SK-N-SH (cell line): ENCODE results near the gene FAM78A. TPM values are rescaled to one million over a fixed set of nuclear protein-coding genes. Genes with fewer than 3 reads are reported as not detected.

Experiments used
- CTCF ChIA-PET: fragments of 300-600, 350-600 bp; formaldehyde crosslinking; extraction: SDS; loops from one replicate; lab custom pipeline; 2021; lab: Yijun Ruan, JAX
- POLR2A ChIA-PET: fragments of 350-600 bp; sonication (Branson Sonifier 250); formaldehyde crosslinking; extraction: SDS; loops from one replicate; lab custom pipeline; 2020; ENCODE audit warnings: antibody characterized with exemption, inconsistent platforms; lab: Yijun Ruan, JAX
- DNase-seq: peaks from one replicate; pipeline ENCODE4 v3.0.0; 2012
- H2AFZ ChIP-seq: fragments of 200-600 bp; sonication (generic); 2 replicates; pipeline ENCODE4 v1.8.1; 2016; ENCODE audit warnings: antibody characterized with exemption, mild to moderate bottlenecking, low read depth
- H3F3A ChIP-seq: fragments of 200-600 bp; sonication (generic); replicated peaks from 2 replicates; pipeline ENCODE3; 2016; ENCODE audit warnings: antibody characterized with exemption, mild to moderate bottlenecking; ENCODE audit not compliant: insufficient read depth
- H3K27ac ChIP-seq, 2 experiments: fragments of 200-500 bp in 1 of 2; fragments of 200-600 bp in 1 of 2; sonication (Bioruptor generic) in 1 of 2; sonication (generic), shearing (Covaris generic) in 1 of 2; 2 replicates each; pipeline versions ENCODE4 v1.5.1 to v1.6.1; 2014 to 2016; ENCODE audit warnings: low read depth in 2 of 2, inconsistent platforms in 1 of 2, low read length in 1 of 2, mild to moderate bottlenecking in 1 of 2, mixed read lengths in 1 of 2
- H3K27me3 ChIP-seq: fragments of 200-600 bp; sonication (generic), shearing (Covaris generic); 2 replicates; pipeline ENCODE4 v1.6.1; 2016; ENCODE audit warnings: mixed run types; ENCODE audit not compliant: insufficient read depth
- H3K36me3 ChIP-seq, 2 experiments: fragments of 200-500 bp in 1 of 2; fragments of 200-600 bp in 1 of 2; sonication (Bioruptor generic) in 1 of 2; sonication (generic) in 1 of 2; replicated peaks in 1 of 2; 2 replicates each; pipeline versions ENCODE3 to v1.5.1; 2014 to 2016; ENCODE audit warnings: low read length in 1 of 2, mild to moderate bottlenecking in 1 of 2; ENCODE audit not compliant: insufficient read depth in 2 of 2, control insufficient read depth in 1 of 2
- H3K4me1 ChIP-seq, 2 experiments: fragments of 200-500 bp in 1 of 2; fragments of 200-600 bp in 1 of 2; sonication (Bioruptor generic) in 1 of 2; sonication (generic), shearing (Covaris generic) in 1 of 2; 2 replicates each; pipeline versions ENCODE4 v1.5.1 to v1.6.1; 2014 to 2016; ENCODE audit warnings: low read depth in 1 of 2, low read length in 1 of 2, mixed run types in 1 of 2; ENCODE audit not compliant: insufficient read depth in 2 of 2, control insufficient read depth in 1 of 2
- H3K4me2 ChIP-seq: fragments of 200-600 bp; sonication (generic), shearing (Covaris generic); 2 replicates; pipeline ENCODE4 v1.6.1; 2017; ENCODE audit warnings: mixed run types
- H3K4me3 ChIP-seq, 2 experiments: fragments of 200-500 bp in 1 of 2; fragments of 200-600 bp in 1 of 2; sonication (Bioruptor generic) in 1 of 2; sonication (generic), shearing (Covaris generic) in 1 of 2; 2 replicates each; pipeline versions ENCODE4 v1.5.1 to v1.8.1; 2014 to 2016; ENCODE audit warnings: low read depth in 2 of 2, inconsistent platforms in 1 of 2, low read length in 1 of 2, mild to moderate bottlenecking in 1 of 2, mixed read lengths in 1 of 2, moderate library complexity in 1 of 2
- H3K79me2 ChIP-seq: fragments of 200-600 bp; sonication (generic); 2 replicates; pipeline ENCODE4 v1.8.1; 2017; ENCODE audit warnings: mild to moderate bottlenecking; ENCODE audit not compliant: insufficient read depth
- H3K9ac ChIP-seq: fragments of 200-600 bp; sonication (generic); 2 replicates; pipeline ENCODE4 v1.6.1; 2017; ENCODE audit warnings: mixed run types
- H3K9me2 ChIP-seq: fragments of 200-600 bp; sonication (generic); 2 replicates; pipeline ENCODE4 v1.6.1; 2017; ENCODE audit warnings: mixed run types
- H3K9me3 ChIP-seq: fragments of 200-600 bp; sonication (generic); 2 replicates; pipeline ENCODE4 v1.6.1; 2017; ENCODE audit warnings: mixed run types, mild to moderate bottlenecking, moderate library complexity
- H4K20me1 ChIP-seq: fragments of 200-600 bp; sonication (generic); 2 replicates; pipeline ENCODE4 v1.6.1; 2017; ENCODE audit warnings: mild to moderate bottlenecking, mixed run types; ENCODE audit not compliant: insufficient read depth
- ELF1 ChIP-seq: IDR thresholded peaks from 2 replicates; pipeline ENCODE4 v1.4.0; 2012
- EZH2phosphoT487 ChIP-seq: fragments of 200-600 bp; sonication (generic); IDR thresholded peaks from 2 replicates; pipeline ENCODE4 v1.6.1; 2017; ENCODE audit warnings: low read depth, mixed run types, mild to moderate bottlenecking, antibody characterized with exemption, moderate library complexity, borderline replicate concordance
- FOXM1 ChIP-seq: IDR thresholded peaks from 2 replicates; pipeline ENCODE4 v1.4.0; 2012; ENCODE audit warnings: low read depth, mild to moderate bottlenecking
- MEF2A ChIP-seq: IDR thresholded peaks from 2 replicates; pipeline ENCODE4 v1.4.0; 2012; ENCODE audit warnings: low read depth, borderline replicate concordance
- MXI1 ChIP-seq: IDR thresholded peaks from 2 replicates; pipeline ENCODE4 v1.6.1; 2012; ENCODE audit warnings: mild to moderate bottlenecking, low read depth, low read length, improper control_type of control experiment
- NRF1 ChIP-seq: IDR thresholded peaks from 2 replicates; pipeline ENCODE4 v1.6.1; 2012; ENCODE audit warnings: low read depth, mild to moderate bottlenecking, low read length
- POLR2AphosphoS5 ChIP-seq: IDR thresholded peaks from 2 replicates; pipeline ENCODE4 v1.6.1; 2012; ENCODE audit warnings: low read depth, low read length
- RFX5 ChIP-seq: IDR thresholded peaks from 2 replicates; pipeline ENCODE4 v1.6.1; 2012; ENCODE audit warnings: mild to moderate bottlenecking, improper control_type of control experiment, low read length
- SIN3A ChIP-seq: IDR thresholded peaks from 2 replicates; pipeline ENCODE4 v1.6.1; 2012; ENCODE audit warnings: low read depth, mild to moderate bottlenecking, low read length, moderate library complexity, borderline replicate concordance
- SMC3 ChIP-seq: IDR thresholded peaks from 2 replicates; pipeline ENCODE4 v1.6.1; 2012; ENCODE audit warnings: low read depth, low read length, improper control_type of control experiment
- TAF1 ChIP-seq: IDR thresholded peaks from 2 replicates; pipeline ENCODE4 v1.6.1; 2012; ENCODE audit warnings: low read depth, mild to moderate bottlenecking, low read length, moderate library complexity, borderline replicate concordance
- TCF12 ChIP-seq: IDR thresholded peaks from 2 replicates; pipeline ENCODE4 v1.4.0; 2012
- YY1 ChIP-seq: IDR thresholded peaks from 2 replicates; pipeline ENCODE4 v1.4.0; 2012; ENCODE audit warnings: low read depth, mild to moderate bottlenecking
- WGBS: methylation state at CpG from one replicate; pipeline ENCODE4 v1.1.6; 2017; ENCODE audit warnings: low lambda C conversion rate; 5-methylcytosine and 5-hydroxymethylcytosine counted together
- polyA plus RNA-seq, 3 experiments: library from polyadenylated mRNA; depleted of rRNA; stranded (reverse); fragments of >200 nt; gene quantifications; 2 replicates each; pipeline ENCODE4 v1.2.3, GENCODE V29; 2012
- TF ChIP-seq, protein P1 (sequence below): IDR thresholded peaks from 2 replicates; pipeline ENCODE4 v1.6.1; 2012; ENCODE audit warnings: mild to moderate bottlenecking, low read depth, low read length, moderate library complexity
- TF ChIP-seq, protein P2 (sequence below): IDR thresholded peaks from 2 replicates; pipeline ENCODE4 v1.4.0; 2012; ENCODE audit warnings: low read depth, borderline replicate concordance
- TF ChIP-seq, protein P3 (sequence below): IDR thresholded peaks from 2 replicates; pipeline ENCODE4; 2012
- TF ChIP-seq, protein P4 (sequence below): fragments of 200-600 bp; sonication (generic); IDR thresholded peaks from 2 replicates; pipeline ENCODE4 v1.6.1; 2017; ENCODE audit warnings: antibody characterized with exemption, mild to moderate bottlenecking, moderate library complexity
- TF ChIP-seq, protein P5 (sequence below): fragments of 150-350 bp; IDR thresholded peaks from 2 replicates; pipeline ENCODE4 v1.6.1; 2017; ENCODE audit warnings: antibody characterized with exemption, low read length, low read depth, borderline replicate concordance
- TF ChIP-seq, protein P6 (sequence below): IDR thresholded peaks from 2 replicates; pipeline ENCODE4 v1.4.0; 2012; ENCODE audit warnings: low read depth, borderline replicate concordance

The FAM78A gene
- polyA plus RNA-seq, 1 of the 3 experiments (the other 2 are of a cell fraction): 1.0 TPM

DNA sequence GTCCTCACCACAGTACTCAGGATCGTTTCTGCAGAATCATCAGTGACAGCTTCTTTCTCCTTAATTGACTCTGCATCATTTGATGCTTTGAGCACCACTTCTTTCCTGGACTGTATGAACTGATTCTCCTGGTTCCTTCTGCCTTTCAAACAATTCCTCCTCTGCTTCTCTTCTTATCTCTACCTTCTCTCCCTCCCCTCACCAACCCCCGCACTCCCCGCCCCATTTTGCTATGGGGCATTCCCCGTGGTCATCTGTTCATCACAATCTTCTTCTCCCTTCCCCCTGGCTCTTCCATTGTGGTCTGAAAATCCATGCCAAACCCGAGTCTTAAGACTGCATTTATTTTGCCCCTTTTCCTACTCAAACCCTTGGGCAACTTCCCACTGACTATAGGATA, 57.9 kb downstream of the FAM78A start:
- ChIA-PET POLR2A (no interaction called here), CTCF (interaction anchor here (0.7 to 1.5 kb wide), 2 partner anchors 41 to 522 kb away, joined by 3 read pairs; no protein-coding TSS in a partner anchor)
- H3K4me1 ChIP-seq: no peaks in the 10 kb centered on the region
- WGBS: 94% methylated on average over 5 of the region's 5 CpGs
- no peaks in the 10 kb centered on the region for H3K27me3 ChIP-seq
- H3K79me2 ChIP-seq: no peaks in the 10 kb centered on the region
- no peak for DNase-seq
- H3K4me2 ChIP-seq: no peak overlapping the region
- H3F3A ChIP-seq: peaks cover 4% of the 10 kb centered on the region
- no peak overlapping the region for H3K9ac ChIP-seq
- peaks cover 17 to 34% of the 10 kb centered on the region in 2 experiments for H3K36me3 ChIP-seq
- no peaks in the 10 kb centered on the region for H4K20me1 ChIP-seq
- H3K9me2 ChIP-seq: no peaks in the 10 kb centered on the region
- TF ChIP-seq TAF1: no peak
- TF ChIP-seq FOXM1: no peak
- TF ChIP-seq, protein P1, sequence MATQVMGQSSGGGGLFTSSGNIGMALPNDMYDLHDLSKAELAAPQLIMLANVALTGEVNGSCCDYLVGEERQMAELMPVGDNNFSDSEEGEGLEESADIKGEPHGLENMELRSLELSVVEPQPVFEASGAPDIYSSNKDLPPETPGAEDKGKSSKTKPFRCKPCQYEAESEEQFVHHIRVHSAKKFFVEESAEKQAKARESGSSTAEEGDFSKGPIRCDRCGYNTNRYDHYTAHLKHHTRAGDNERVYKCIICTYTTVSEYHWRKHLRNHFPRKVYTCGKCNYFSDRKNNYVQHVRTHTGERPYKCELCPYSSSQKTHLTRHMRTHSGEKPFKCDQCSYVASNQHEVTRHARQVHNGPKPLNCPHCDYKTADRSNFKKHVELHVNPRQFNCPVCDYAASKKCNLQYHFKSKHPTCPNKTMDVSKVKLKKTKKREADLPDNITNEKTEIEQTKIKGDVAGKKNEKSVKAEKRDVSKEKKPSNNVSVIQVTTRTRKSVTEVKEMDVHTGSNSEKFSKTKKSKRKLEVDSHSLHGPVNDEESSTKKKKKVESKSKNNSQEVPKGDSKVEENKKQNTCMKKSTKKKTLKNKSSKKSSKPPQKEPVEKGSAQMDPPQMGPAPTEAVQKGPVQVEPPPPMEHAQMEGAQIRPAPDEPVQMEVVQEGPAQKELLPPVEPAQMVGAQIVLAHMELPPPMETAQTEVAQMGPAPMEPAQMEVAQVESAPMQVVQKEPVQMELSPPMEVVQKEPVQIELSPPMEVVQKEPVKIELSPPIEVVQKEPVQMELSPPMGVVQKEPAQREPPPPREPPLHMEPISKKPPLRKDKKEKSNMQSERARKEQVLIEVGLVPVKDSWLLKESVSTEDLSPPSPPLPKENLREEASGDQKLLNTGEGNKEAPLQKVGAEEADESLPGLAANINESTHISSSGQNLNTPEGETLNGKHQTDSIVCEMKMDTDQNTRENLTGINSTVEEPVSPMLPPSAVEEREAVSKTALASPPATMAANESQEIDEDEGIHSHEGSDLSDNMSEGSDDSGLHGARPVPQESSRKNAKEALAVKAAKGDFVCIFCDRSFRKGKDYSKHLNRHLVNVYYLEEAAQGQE: no peak
- no peak for TF ChIP-seq MXI1
- TF ChIP-seq, protein P2, sequence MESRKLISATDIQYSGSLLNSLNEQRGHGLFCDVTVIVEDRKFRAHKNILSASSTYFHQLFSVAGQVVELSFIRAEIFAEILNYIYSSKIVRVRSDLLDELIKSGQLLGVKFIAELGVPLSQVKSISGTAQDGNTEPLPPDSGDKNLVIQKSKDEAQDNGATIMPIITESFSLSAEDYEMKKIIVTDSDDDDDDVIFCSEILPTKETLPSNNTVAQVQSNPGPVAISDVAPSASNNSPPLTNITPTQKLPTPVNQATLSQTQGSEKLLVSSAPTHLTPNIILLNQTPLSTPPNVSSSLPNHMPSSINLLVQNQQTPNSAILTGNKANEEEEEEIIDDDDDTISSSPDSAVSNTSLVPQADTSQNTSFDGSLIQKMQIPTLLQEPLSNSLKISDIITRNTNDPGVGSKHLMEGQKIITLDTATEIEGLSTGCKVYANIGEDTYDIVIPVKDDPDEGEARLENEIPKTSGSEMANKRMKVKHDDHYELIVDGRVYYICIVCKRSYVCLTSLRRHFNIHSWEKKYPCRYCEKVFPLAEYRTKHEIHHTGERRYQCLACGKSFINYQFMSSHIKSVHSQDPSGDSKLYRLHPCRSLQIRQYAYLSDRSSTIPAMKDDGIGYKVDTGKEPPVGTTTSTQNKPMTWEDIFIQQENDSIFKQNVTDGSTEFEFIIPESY: no peak
- TF ChIP-seq, protein P3, sequence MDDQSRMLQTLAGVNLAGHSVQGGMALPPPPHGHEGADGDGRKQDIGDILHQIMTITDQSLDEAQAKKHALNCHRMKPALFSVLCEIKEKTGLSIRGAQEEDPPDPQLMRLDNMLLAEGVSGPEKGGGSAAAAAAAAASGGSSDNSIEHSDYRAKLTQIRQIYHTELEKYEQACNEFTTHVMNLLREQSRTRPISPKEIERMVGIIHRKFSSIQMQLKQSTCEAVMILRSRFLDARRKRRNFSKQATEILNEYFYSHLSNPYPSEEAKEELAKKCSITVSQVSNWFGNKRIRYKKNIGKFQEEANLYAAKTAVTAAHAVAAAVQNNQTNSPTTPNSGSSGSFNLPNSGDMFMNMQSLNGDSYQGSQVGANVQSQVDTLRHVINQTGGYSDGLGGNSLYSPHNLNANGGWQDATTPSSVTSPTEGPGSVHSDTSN: no peak
- TF ChIP-seq MEF2A: no peak
- TF ChIP-seq, protein P4, sequence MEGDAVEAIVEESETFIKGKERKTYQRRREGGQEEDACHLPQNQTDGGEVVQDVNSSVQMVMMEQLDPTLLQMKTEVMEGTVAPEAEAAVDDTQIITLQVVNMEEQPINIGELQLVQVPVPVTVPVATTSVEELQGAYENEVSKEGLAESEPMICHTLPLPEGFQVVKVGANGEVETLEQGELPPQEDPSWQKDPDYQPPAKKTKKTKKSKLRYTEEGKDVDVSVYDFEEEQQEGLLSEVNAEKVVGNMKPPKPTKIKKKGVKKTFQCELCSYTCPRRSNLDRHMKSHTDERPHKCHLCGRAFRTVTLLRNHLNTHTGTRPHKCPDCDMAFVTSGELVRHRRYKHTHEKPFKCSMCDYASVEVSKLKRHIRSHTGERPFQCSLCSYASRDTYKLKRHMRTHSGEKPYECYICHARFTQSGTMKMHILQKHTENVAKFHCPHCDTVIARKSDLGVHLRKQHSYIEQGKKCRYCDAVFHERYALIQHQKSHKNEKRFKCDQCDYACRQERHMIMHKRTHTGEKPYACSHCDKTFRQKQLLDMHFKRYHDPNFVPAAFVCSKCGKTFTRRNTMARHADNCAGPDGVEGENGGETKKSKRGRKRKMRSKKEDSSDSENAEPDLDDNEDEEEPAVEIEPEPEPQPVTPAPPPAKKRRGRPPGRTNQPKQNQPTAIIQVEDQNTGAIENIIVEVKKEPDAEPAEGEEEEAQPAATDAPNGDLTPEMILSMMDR: no peak
- TF ChIP-seq NRF1: no peak
- TF ChIP-seq, protein P5, sequence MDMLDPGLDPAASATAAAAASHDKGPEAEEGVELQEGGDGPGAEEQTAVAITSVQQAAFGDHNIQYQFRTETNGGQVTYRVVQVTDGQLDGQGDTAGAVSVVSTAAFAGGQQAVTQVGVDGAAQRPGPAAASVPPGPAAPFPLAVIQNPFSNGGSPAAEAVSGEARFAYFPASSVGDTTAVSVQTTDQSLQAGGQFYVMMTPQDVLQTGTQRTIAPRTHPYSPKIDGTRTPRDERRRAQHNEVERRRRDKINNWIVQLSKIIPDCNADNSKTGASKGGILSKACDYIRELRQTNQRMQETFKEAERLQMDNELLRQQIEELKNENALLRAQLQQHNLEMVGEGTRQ: no peak
- TF ChIP-seq YY1: no peak
- TF ChIP-seq RFX5: no peak
- TF ChIP-seq SMC3: no peak
- TF ChIP-seq POLR2AphosphoS5: no peak
- no peak for TF ChIP-seq TCF12
- no peak for TF ChIP-seq EZH2phosphoT487
- TF ChIP-seq, protein P6, sequence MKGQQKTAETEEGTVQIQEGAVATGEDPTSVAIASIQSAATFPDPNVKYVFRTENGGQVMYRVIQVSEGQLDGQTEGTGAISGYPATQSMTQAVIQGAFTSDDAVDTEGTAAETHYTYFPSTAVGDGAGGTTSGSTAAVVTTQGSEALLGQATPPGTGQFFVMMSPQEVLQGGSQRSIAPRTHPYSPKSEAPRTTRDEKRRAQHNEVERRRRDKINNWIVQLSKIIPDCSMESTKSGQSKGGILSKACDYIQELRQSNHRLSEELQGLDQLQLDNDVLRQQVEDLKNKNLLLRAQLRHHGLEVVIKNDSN: no peak
- no peak for TF ChIP-seq ELF1
- no peak for TF ChIP-seq SIN3A
- H3K9me3 ChIP-seq: no peaks in the 10 kb centered on the region
- H2AFZ ChIP-seq: no peak overlapping the region
- no peak overlapping the region for H3K4me3 ChIP-seq
- no peak overlapping the region for H3K27ac ChIP-seq
